Measurements from ENCODE around the gene SZRD1.

Gene SZRD1

GRCh38 chr1:16387201-16388188 lies 20.5 kb downstream of the SZRD1 start:
- H4K20me1 ChIP-seq (ENCODE audit: insufficient read depth, low read length), result peaks cover 43% of the 10 kb centered on the region
- no peaks in the 10 kb centered on the region for H3K27me3 ChIP-seq (ENCODE audit: low read depth, low read length)
- no peak for TF ChIP-seq EZH2phosphoT487 (IDR thresholded peaks at IDR 0.05; ENCODE audit: low read depth)
- no peak for TF ChIP-seq CTCF (IDR thresholded peaks at IDR 0.05; ENCODE audit: low read depth, low read length)
- peaks cover 89% of the 10 kb centered on the region for H3K79me2 ChIP-seq (ENCODE audit: low read length)
- H3K36me3 ChIP-seq (replicated peaks; ENCODE audit: low read depth, low read length), result peaks cover 5% of the 10 kb centered on the region
- H3K4me1 ChIP-seq (ENCODE audit: low read length), result peaks cover 41% of the 10 kb centered on the region
- no peaks in the 10 kb centered on the region for H3K9me3 ChIP-seq (ENCODE audit: insufficient read depth, low read length)
- peak overlapping the region; percentile 72 for H3K9ac ChIP-seq (ENCODE audit: low read length)
- peak overlapping the region; percentile 68 for H3K4me3 ChIP-seq (ENCODE audit: low read length)
- peak overlapping the region; percentile 99 for H3K27ac ChIP-seq (ENCODE audit: low read length)
- H3K4me2 ChIP-seq (ENCODE audit: low read length), result peak overlapping the region; percentile 84
- H2AFZ ChIP-seq (ENCODE audit: low read depth, low read length), result no peak overlapping the region

- Histone ChIP-seq H2AFZ (ENCODE audit: low read depth, low read length) (no peak overlapping the region), H3K36me3 (replicated peaks; ENCODE audit: low read depth, low read length) (peaks cover 5% of the 10 kb centered on the region), H3K9ac (ENCODE audit: low read length) (no peak overlapping the region), H3K27me3 (ENCODE audit: low read depth, low read length) (no peaks in the 10 kb centered on the region), H3K27ac (ENCODE audit: low read length) (no peak overlapping the region), H3K4me3 (ENCODE audit: low read length) (no peak overlapping the region), H4K20me1 (ENCODE audit: insufficient read depth, low read length) (peaks cover 31% of the 10 kb centered on the region), H3K79me2 (ENCODE audit: low read length) (peaks cover 62% of the 10 kb centered on the region), H3K9me3 (ENCODE audit: insufficient read depth, low read length) (no peaks in the 10 kb centered on the region), H3K4me1 (ENCODE audit: low read length) (peaks cover 24% of the 10 kb centered on the region), H3K4me2 (ENCODE audit: low read length) (no peak overlapping the region)
- TF ChIP-seq EZH2phosphoT487 (IDR thresholded peaks at IDR 0.05; ENCODE audit: low read depth) (no peak), CTCF (IDR thresholded peaks at IDR 0.05; ENCODE audit: low read depth, low read length) (no peak)
Measured at GRCh38 chr1:16391411-16391810, 24.4 kb downstream of the SZRD1 start.

GRCh38 chr1:16392740-16393569 lies 25.9 kb downstream of the SZRD1 start:
- peaks cover 5% of the 10 kb centered on the region for H3K36me3 ChIP-seq (replicated peaks; ENCODE audit: low read depth, low read length)
- no peaks in the 10 kb centered on the region for H3K27me3 ChIP-seq (ENCODE audit: low read depth, low read length)
- H4K20me1 ChIP-seq (ENCODE audit: insufficient read depth, low read length), result peaks cover 31% of the 10 kb centered on the region
- peaks cover 51% of the 10 kb centered on the region for H3K79me2 ChIP-seq (ENCODE audit: low read length)
- H3K4me2 ChIP-seq (ENCODE audit: low read length), result no peak overlapping the region
- H2AFZ ChIP-seq (ENCODE audit: low read depth, low read length), result no peak overlapping the region
- H3K27ac ChIP-seq (ENCODE audit: low read length), result no peak overlapping the region
- H3K9me3 ChIP-seq (ENCODE audit: insufficient read depth, low read length), result no peaks in the 10 kb centered on the region
- TF ChIP-seq CTCF (IDR thresholded peaks at IDR 0.05; ENCODE audit: low read depth, low read length), result no peak
- no peak for TF ChIP-seq EZH2phosphoT487 (IDR thresholded peaks at IDR 0.05; ENCODE audit: low read depth)
- peaks cover 9% of the 10 kb centered on the region for H3K4me1 ChIP-seq (ENCODE audit: low read length)
- no peak overlapping the region for H3K4me3 ChIP-seq (ENCODE audit: low read length)
- H3K9ac ChIP-seq (ENCODE audit: low read length), result no peak overlapping the region

Measured in OCI-LY3 (cell line).